ENCODE results near the gene SPTBN1. TPM values are rescaled to one million over a fixed set of nuclear protein-coding genes. Genes with fewer than 3 reads are reported as not detected.

Gene SPTBN1
- total RNA-seq, 1 donor = 206 TPM

- DNase-seq (ENCODE audit: low read depth in 2 of 3, low spot score in 2 of 3) = no peak
These were observed 23.7 kb upstream of the SPTBN1 start for GRCh38 chr2:54432251-54433015.

- DNase-seq (ENCODE audit: low read depth in 2 of 3, low spot score in 2 of 3) = no peak
These were observed 21.9 kb upstream of the SPTBN1 start for GRCh38 chr2:54434229-54434628.

- DNase-seq (ENCODE audit: low read depth in 2 of 3, low spot score in 2 of 3) = no peak
These were observed 21.4 kb upstream of the SPTBN1 start for GRCh38 chr2:54434711-54435110.

GRCh38 chr2:54435325-54436226 is 20.6 kb upstream of the SPTBN1 start:
- DNase-seq (ENCODE audit: low read depth in 2 of 3, low spot score in 2 of 3) = no peak

- no peak for DNase-seq (ENCODE audit: low read depth in 2 of 3, low spot score in 2 of 3)
These were observed 18.5 kb upstream of the SPTBN1 start for GRCh38 chr2:54437588-54437987.

GRCh38 chr2:54438271-54438670 is 17.9 kb upstream of the SPTBN1 start:
- DNase-seq (ENCODE audit: low read depth in 2 of 3, low spot score in 2 of 3) = no peak

- DNase-seq (ENCODE audit: low read depth in 2 of 3, low spot score in 2 of 3) = no peak
These were observed 16.5 kb upstream of the SPTBN1 start for GRCh38 chr2:54439582-54439981.

GRCh38 chr2:54440050-54440449 is 16.1 kb upstream of the SPTBN1 start:
- DNase-seq (ENCODE audit: low read depth in 2 of 3, low spot score in 2 of 3) = no peak

- DNase-seq (ENCODE audit: low read depth in 2 of 3, low spot score in 2 of 3) = no peak
These were observed 11.6 kb upstream of the SPTBN1 start for GRCh38 chr2:54444503-54444902.

- DNase-seq (ENCODE audit: low read depth in 2 of 3, low spot score in 2 of 3) = no peak
These were observed 10.0 kb upstream of the SPTBN1 start for GRCh38 chr2:54446122-54446521.

- no peak for DNase-seq (ENCODE audit: low read depth in 2 of 3, low spot score in 2 of 3)
These were observed 9.5 kb upstream of the SPTBN1 start for GRCh38 chr2:54446625-54447024.

GRCh38 chr2:54454548-54455130 is 1.5 kb upstream of the SPTBN1 start:
- no peak for DNase-seq (ENCODE audit: low read depth in 2 of 3, low spot score in 2 of 3)

- peak in 1 of 3 donors; percentile 24 for DNase-seq (ENCODE audit: low read depth in 2 of 3, low spot score in 2 of 3)
These were observed 980 bp upstream of the SPTBN1 start for GRCh38 chr2:54455131-54455562.

GRCh38 chr2:54456362-54456611 is 160 bp downstream of the SPTBN1 start:
- no peak for DNase-seq (ENCODE audit: low read depth in 2 of 3, low spot score in 2 of 3)

GRCh38 chr2:54456612-54457322 is 640 bp downstream of the SPTBN1 start:
- peak in 2 of 3 donors; percentile 37 to 54 for DNase-seq (ENCODE audit: low read depth in 2 of 3, low spot score in 2 of 3)

GRCh38 chr2:54457323-54458023 is 1.3 kb downstream of the SPTBN1 start:
- DNase-seq (ENCODE audit: low read depth in 2 of 3, low spot score in 2 of 3) = peak in 2 of 3 donors; percentile 31 to 50

- peak in 1 of 3 donors; percentile 28 for DNase-seq (ENCODE audit: low read depth in 2 of 3, low spot score in 2 of 3)
These were observed 2.9 kb downstream of the SPTBN1 start for GRCh38 chr2:54459037-54459441.

GRCh38 chr2:54461261-54461660 is 5.1 kb downstream of the SPTBN1 start:
- no peak for DNase-seq (ENCODE audit: low read depth in 2 of 3, low spot score in 2 of 3)

- no peak for DNase-seq (ENCODE audit: low read depth in 2 of 3, low spot score in 2 of 3)
These were observed 8.2 kb downstream of the SPTBN1 start for GRCh38 chr2:54464341-54464740.

GRCh38 chr2:54465143-54465542 is 9.0 kb downstream of the SPTBN1 start:
- no peak for DNase-seq (ENCODE audit: low read depth in 2 of 3, low spot score in 2 of 3)

Data from hematopoietic multipotent progenitor cell (in vitro differentiated cells).